HepG2 (cell line): Measurements from ENCODE around the gene ATP1B2. TPM values are rescaled to one million over a fixed set of nuclear protein-coding genes. Genes with fewer than 3 reads are reported as not detected.

ENCODE experiments used
- ATAC-seq: fragments of 200-7000 bp; cut with Tn5 transposase; 3 replicates; pipeline ENCODE4 v1.9.1; 2020; ENCODE audit warnings: mild to moderate bottlenecking, moderate library complexity
- BruUV-seq: library from RNA; stranded (reverse); fragments of 400-500 nt; replicated peaks from 2 replicates; lab custom pipeline; 2021; lab: Mats Ljungman, UMichigan
- CTCF ChIA-PET: fragments of 300-600 bp; formaldehyde crosslinking; extraction: SDS; loops from one replicate; lab custom pipeline; 2021; ENCODE audit warnings: low total read pairs, inconsistent platforms, low intra/inter-chr PET ratio; lab: Yijun Ruan, JAX
- POLR2A ChIA-PET: fragments of 350-600 bp; sonication (Branson Sonifier 250); formaldehyde crosslinking; loops from one replicate; lab custom pipeline; 2020; ENCODE audit warnings: antibody characterized with exemption, inconsistent platforms; lab: Yijun Ruan, JAX
- DNase-seq: peaks from one replicate; pipeline ENCODE4 v3.0.0-alpha.2; 2015; ENCODE audit warnings: low spot score
- FAIRE-seq: peaks from 3 replicates; lab custom pipeline; 2011; peaks lifted over from hg19 to GRCh38; lab: Jason Lieb, UNC
- H2AFZ ChIP-seq: one replicate; pipeline ENCODE4 v1.6.1; 2011; ENCODE audit warnings: low read length, inconsistent platforms
- H3K27ac ChIP-seq: fragments of 300-600 bp; 3 replicates; pipeline ENCODE4 v1.8.0; 2011; ENCODE audit warnings: mixed run types, mild to moderate bottlenecking, mixed read lengths, low read length, inconsistent platforms; ENCODE audit not compliant: insufficient read depth; ENCODE audit errors: extremely low read length
- H3K27me3 ChIP-seq, 2 experiments: fragments of 200-600 bp in 1 of 2; 2 replicates in 1 of 2; 3 replicates in 1 of 2; pipeline versions ENCODE4 v1.6.0 to v1.8.0; 2011; ENCODE audit warnings: low read length in 2 of 2, mild to moderate bottlenecking in 2 of 2, moderate library complexity in 2 of 2, inconsistent platforms in 1 of 2; ENCODE audit not compliant: insufficient read depth in 2 of 2, control insufficient read depth in 1 of 2
- H3K36me3 ChIP-seq, 2 experiments: fragments of 200-600 bp in 1 of 2; replicated peaks in 1 of 2; 2 replicates in 1 of 2; 3 replicates in 1 of 2; pipeline versions ENCODE4 v1.5.1 to v1.8.0; 2011; ENCODE audit warnings: low read length in 2 of 2, inconsistent platforms in 1 of 2; ENCODE audit not compliant: insufficient read depth in 2 of 2, control insufficient read depth in 1 of 2
- H3K4me1 ChIP-seq: 2 replicates; pipeline ENCODE4 v1.5.1; 2012; ENCODE audit warnings: low read length, inconsistent platforms; ENCODE audit not compliant: insufficient read depth
- H3K4me2 ChIP-seq: 2 replicates; pipeline ENCODE4 v1.6.0; 2011; ENCODE audit warnings: low read depth, low read length, inconsistent platforms
- H3K4me3 ChIP-seq, 3 experiments: fragments of 200-600 bp in 1 of 3; sonication (generic), shearing (Covaris generic) in 1 of 3; replicated peaks in 1 of 3; 2 replicates each; pipeline ENCODE4 v1.5.1; 2011 to 2016; ENCODE audit warnings: low read length in 3 of 3, inconsistent platforms in 2 of 3, low read depth in 2 of 3, mild to moderate bottlenecking in 2 of 3, control low read depth in 1 of 3, mixed read lengths in 1 of 3; ENCODE audit not compliant: insufficient read depth in 1 of 3
- H3K79me2 ChIP-seq: one replicate; pipeline ENCODE4 v1.6.1; 2011; ENCODE audit warnings: low read length, inconsistent platforms; ENCODE audit not compliant: insufficient read depth
- H3K9ac ChIP-seq: 2 replicates; pipeline ENCODE4 v1.6.0; 2011; ENCODE audit warnings: mild to moderate bottlenecking, low read depth, low read length, inconsistent platforms; ENCODE audit not compliant: insufficient read depth
- H3K9me3 ChIP-seq: 2 replicates; pipeline ENCODE4 v1.5.1; 2012; ENCODE audit warnings: mild to moderate bottlenecking, low read length
- H4K20me1 ChIP-seq: 2 replicates; pipeline ENCODE4 v1.6.0; 2011; ENCODE audit warnings: inconsistent platforms, mild to moderate bottlenecking, low read length, moderate library complexity; ENCODE audit not compliant: insufficient read depth
- AGO2 ChIP-seq: fragments of 200-400 bp; formaldehyde crosslinking; optimal IDR thresholded peaks from 2 replicates; pipeline ENCODE3; 2017; ENCODE audit warnings: mild to moderate bottlenecking, low read depth, low read length, moderate library complexity
- MTA3 ChIP-seq: sonication (generic); formaldehyde crosslinking; IDR thresholded peaks from 2 replicates; pipeline ENCODE4 v1.4.0; 2020; ENCODE audit warnings: missing genetic modification reagents
- POLR2G ChIP-seq: fragments of 200-400 bp; formaldehyde crosslinking; IDR thresholded peaks from 2 replicates; pipeline ENCODE4 v1.6.1; 2018; ENCODE audit warnings: mild to moderate bottlenecking, low read depth, low read length, moderate library complexity
- TCF7 ChIP-seq: sonication (generic); IDR thresholded peaks from 2 replicates; pipeline ENCODE4 v1.6.1; 2016; ENCODE audit warnings: antibody characterized with exemption, low read depth
- ZNF605 ChIP-seq: sonication (generic); formaldehyde crosslinking; IDR thresholded peaks from 2 replicates; pipeline ENCODE4 v1.8.0; 2022; ENCODE audit warnings: mild to moderate bottlenecking, missing genetic modification reagents
- ZNF672 ChIP-seq: sonication (generic); formaldehyde crosslinking; IDR thresholded peaks from 2 replicates; pipeline ENCODE4 v1.8.1; 2022; ENCODE audit warnings: missing genetic modification reagents
- ZSCAN31 ChIP-seq: sonication (generic); formaldehyde crosslinking; IDR thresholded peaks from 2 replicates; pipeline ENCODE4 v1.5.0; 2020; ENCODE audit warnings: low read depth, mild to moderate bottlenecking, missing genetic modification reagents
- ZZZ3 ChIP-seq: sonication (generic); formaldehyde crosslinking; IDR thresholded peaks from 2 replicates; pipeline ENCODE4 v1.4.0; 2020; ENCODE audit warnings: missing genetic modification reagents, mild to moderate bottlenecking, borderline replicate concordance
- WGBS: methylation state at CpG from one replicate; pipeline ENCODE4 v1.1.6; 2017; ENCODE audit warnings: low lambda C conversion rate; 5-methylcytosine and 5-hydroxymethylcytosine counted together
- in situ Hi-C: cut with HindIII; loops from 2 replicates; pipeline ENCODE4 v1.10.0; 2017; ENCODE audit warnings: low pct_unique_long_range_greater_than_20kb; ENCODE audit not compliant: extremely low pct_ligation_motif_present
- intact Hi-C: fragments of 100-400 bp; cut with micrococcal nuclease; formaldehyde crosslinking; loops from one replicate; pipeline ENCODE4 v1.10.0; 2022; ENCODE audit not compliant: unreplicated experiment
- polyA plus RNA-seq, 8 experiments: library from polyadenylated mRNA; depleted of rRNA in 3 of 8; stranded (reverse) in 7 of 8; unstranded in 1 of 8; fragments of >200 nt; fragmentation: Illumina TruSeq in 4 of 8; extraction: Trizol in 4 of 8; gene quantifications; 2 replicates each; pipeline versions ENCODE4 v1.2.1 to v1.2.3, GENCODE V29; 2011 to 2016; ENCODE audit warnings: low read depth in 4 of 8, missing spikeins in 1 of 8, mixed read lengths in 1 of 8; ENCODE audit not compliant: insufficient read depth in 1 of 8
- total RNA-seq, 5 experiments: library from RNA; depleted of rRNA; stranded (reverse); fragments of >200 nt; fragmentation: Illumina TruSeq; extraction: Trizol; gene quantifications; 2 replicates each; pipeline ENCODE4 v1.2.3, GENCODE V29; 2016; ENCODE audit warnings: low read depth in 1 of 5
- TF ChIP-seq, protein P1 (sequence below): sonication (generic); formaldehyde crosslinking; conservative IDR thresholded peaks from 2 replicates; pipeline ENCODE4 v1.8.1; 2023; ENCODE audit warnings: missing genetic modification reagents
- TF ChIP-seq, protein P2 (sequence below): sonication (generic); formaldehyde crosslinking; IDR thresholded peaks from 2 replicates; pipeline ENCODE4 v1.4.0; 2020; ENCODE audit warnings: missing genetic modification reagents
- TF ChIP-seq, protein P3 (sequence below): sonication (generic); formaldehyde crosslinking; IDR thresholded peaks from 2 replicates; pipeline ENCODE4 v1.5.0; 2020; ENCODE audit warnings: missing genetic modification reagents
- TF ChIP-seq, protein P4 (sequence below): sonication (generic); formaldehyde crosslinking; IDR thresholded peaks from 2 replicates; pipeline ENCODE4 v1.4.0; 2020; ENCODE audit warnings: missing genetic modification reagents, borderline replicate concordance

The ATP1B2 gene
- total and polyA plus RNA-seq, 2 of the 13 experiments (the other 11 are each of a cell fraction or from before 2014, with no cell fraction given): not detected

DNA sequence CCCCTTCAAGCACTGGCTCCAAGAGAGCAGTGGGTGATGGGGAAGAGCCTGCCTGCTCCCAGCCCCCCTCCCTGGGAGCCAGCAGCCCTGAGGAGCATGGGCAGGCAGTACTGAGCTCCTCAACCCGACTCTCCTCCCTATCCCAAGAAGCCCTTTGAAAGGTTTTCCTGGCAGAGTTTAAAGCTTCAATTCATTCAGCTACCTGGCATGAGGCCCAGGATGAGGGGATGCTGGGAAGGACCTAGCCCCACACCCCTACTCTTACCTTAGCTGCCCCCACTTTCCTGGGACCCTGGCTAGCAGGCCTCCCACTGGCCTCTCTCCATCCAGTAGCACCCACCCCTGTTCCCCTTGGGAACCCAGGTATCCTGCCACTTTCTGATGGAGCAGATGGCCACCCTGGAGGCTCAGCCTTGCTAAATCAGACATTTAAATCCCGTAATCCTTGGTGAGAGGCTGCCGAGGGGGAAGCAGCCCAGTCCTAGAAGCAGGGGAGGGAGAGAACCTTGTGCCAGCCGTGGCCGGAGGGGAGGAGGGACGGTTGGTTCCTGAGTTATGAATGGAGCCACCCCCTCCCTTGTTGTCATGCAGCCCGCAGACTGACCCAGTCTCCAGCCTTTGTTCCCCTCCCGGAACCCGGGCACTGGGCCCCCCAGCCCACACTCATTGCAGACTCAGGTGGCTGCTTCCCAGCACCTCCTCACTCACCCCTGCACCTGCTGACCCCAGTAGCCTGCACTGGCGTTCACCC lies 17.1 kb downstream of the ATP1B2 start:
- CTCF ChIA-PET: no interaction called here
- TF ChIP-seq ZNF672 (CRISPR knock-in tag) (no peak), ZZZ3 (CRISPR knock-in tag) (no peak), TCF7 (no peak), ZNF605 (no peak), POLR2G (0 out of 2 replicates have a peak, but pooled peaks have one; percentile 7), AGO2 (peak; percentile 34)
- no peak overlapping the region for H3K4me3 ChIP-seq
- no peaks in the 10 kb centered on the region for H3K4me1 ChIP-seq
- H3K27me3 ChIP-seq: no peaks in the 10 kb centered on the region
- H3K79me2 ChIP-seq: no peaks in the 10 kb centered on the region
- no peak for FAIRE-seq
- ATAC-seq: no peak
- no peak overlapping the region for H3K4me2 ChIP-seq
- H4K20me1 ChIP-seq: no peaks in the 10 kb centered on the region
- POLR2A ChIA-PET: interaction anchor here (1.2 to 2.1 kb wide), 2 partner anchors 19 to 40 kb away, joined by 5 to 7 read pairs; partner anchors contain the start of genes SAT2, TP53 and WRAP53
- H3K9me3 ChIP-seq: no peaks in the 10 kb centered on the region
- in situ Hi-C loops (no loop called here), intact Hi-C loops (no loop called here)
- H2AFZ ChIP-seq: no peak overlapping the region
- no TSS peak for BruUV-seq
- WGBS: 89% methylated on average over 7 of the region's 10 CpGs
- no peak overlapping the region for H3K27ac ChIP-seq
- no peak for DNase-seq
- no peak overlapping the region for H3K9ac ChIP-seq
- H3K36me3 ChIP-seq: peaks cover 10 to 14% of the 10 kb centered on the region in 2 experiments; a peak in 4 of 5 replicates

DNA sequence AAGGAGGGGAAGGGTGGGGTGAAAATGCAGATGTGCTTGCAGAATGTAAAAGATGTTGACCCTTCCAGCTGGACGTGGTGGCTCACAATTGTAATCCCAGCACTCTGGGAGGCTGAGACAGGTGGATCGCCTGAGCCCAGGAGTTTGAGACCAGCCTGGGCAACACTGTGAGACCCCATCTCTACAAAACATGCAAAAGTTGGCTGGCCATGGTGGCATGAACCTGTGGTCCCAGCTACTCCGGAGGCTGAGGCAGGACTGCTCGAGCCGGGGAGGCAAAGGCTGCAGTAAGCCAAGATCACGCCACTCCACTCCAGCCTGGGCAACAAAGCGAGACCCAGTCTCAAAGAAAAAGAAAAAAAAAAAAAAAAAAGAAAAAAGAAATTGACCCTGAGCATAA lies 17.8 kb downstream of the ATP1B2 start:
- no peak overlapping the region for H3K4me3 ChIP-seq
- H3K4me2 ChIP-seq: no peak overlapping the region
- intact Hi-C loops: no loop called here
- in situ Hi-C loops: no loop called here
- ChIA-PET POLR2A (interaction anchor here (2.1 kb wide), 1 partner anchor 19 kb away, joined by 7 read pairs; the partner anchor contains the start of genes TP53 and WRAP53), CTCF (no interaction called here)
- no peaks in the 10 kb centered on the region for H3K27me3 ChIP-seq
- no peak overlapping the region for H2AFZ ChIP-seq
- no peak for ATAC-seq
- H3K79me2 ChIP-seq: no peaks in the 10 kb centered on the region
- DNase-seq: no peak
- no peak for FAIRE-seq
- H3K27ac ChIP-seq: no peak overlapping the region
- no peaks in the 10 kb centered on the region for H4K20me1 ChIP-seq
- BruUV-seq: no TSS peak
- H3K36me3 ChIP-seq: peaks cover 11 to 17% of the 10 kb centered on the region in 2 experiments; a peak in 4 of 5 replicates
- no peak overlapping the region for H3K9ac ChIP-seq
- H3K4me1 ChIP-seq: no peaks in the 10 kb centered on the region
- peaks cover 2% of the 10 kb centered on the region; the same call in 1 of the 2 replicates for H3K9me3 ChIP-seq
- WGBS: 94% methylated on average over 7 of the region's 7 CpGs
- no peak for TF ChIP-seq ZSCAN31 (CRISPR knock-in tag)
- TF ChIP-seq, protein P1, sequence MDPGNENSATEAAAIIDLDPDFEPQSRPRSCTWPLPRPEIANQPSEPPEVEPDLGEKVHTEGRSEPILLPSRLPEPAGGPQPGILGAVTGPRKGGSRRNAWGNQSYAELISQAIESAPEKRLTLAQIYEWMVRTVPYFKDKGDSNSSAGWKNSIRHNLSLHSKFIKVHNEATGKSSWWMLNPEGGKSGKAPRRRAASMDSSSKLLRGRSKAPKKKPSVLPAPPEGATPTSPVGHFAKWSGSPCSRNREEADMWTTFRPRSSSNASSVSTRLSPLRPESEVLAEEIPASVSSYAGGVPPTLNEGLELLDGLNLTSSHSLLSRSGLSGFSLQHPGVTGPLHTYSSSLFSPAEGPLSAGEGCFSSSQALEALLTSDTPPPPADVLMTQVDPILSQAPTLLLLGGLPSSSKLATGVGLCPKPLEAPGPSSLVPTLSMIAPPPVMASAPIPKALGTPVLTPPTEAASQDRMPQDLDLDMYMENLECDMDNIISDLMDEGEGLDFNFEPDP (CRISPR knock-in tag): no peak
- TF ChIP-seq MTA3 (CRISPR knock-in tag): no peak
- TF ChIP-seq, protein P2, sequence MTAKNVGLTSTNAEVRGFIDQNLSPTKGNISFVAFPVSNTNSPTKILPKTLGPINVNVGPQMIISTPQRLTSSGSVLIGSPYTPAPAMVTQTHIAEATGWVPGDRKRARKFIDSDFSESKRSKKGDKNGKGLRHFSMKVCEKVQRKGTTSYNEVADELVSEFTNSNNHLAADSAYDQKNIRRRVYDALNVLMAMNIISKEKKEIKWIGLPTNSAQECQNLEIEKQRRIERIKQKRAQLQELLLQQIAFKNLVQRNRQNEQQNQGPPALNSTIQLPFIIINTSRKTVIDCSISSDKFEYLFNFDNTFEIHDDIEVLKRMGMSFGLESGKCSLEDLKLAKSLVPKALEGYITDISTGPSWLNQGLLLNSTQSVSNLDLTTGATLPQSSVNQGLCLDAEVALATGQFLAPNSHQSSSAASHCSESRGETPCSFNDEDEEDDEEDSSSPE (CRISPR knock-in tag): no peak
- TF ChIP-seq, protein P3, sequence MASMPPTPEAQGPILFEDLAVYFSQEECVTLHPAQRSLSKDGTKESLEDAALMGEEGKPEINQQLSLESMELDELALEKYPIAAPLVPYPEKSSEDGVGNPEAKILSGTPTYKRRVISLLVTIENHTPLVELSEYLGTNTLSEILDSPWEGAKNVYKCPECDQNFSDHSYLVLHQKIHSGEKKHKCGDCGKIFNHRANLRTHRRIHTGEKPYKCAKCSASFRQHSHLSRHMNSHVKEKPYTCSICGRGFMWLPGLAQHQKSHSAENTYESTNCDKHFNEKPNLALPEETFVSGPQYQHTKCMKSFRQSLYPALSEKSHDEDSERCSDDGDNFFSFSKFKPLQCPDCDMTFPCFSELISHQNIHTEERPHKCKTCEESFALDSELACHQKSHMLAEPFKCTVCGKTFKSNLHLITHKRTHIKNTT (CRISPR knock-in tag): no peak
- TF ChIP-seq, protein P4, sequence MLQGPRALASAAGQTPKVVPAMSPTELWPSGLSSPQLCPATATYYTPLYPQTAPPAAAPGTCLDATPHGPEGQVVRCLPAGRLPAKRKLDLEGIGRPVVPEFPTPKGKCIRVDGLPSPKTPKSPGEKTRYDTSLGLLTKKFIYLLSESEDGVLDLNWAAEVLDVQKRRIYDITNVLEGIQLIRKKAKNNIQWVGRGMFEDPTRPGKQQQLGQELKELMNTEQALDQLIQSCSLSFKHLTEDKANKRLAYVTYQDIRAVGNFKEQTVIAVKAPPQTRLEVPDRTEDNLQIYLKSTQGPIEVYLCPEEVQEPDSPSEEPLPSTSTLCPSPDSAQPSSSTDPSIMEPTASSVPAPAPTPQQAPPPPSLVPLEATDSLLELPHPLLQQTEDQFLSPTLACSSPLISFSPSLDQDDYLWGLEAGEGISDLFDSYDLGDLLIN: no peak
